Transverse colon (tissue), 3 donors: Measurements from ENCODE around the gene VPS13D.

Source experiments
- CTCF ChIP-seq, 5 experiments: fragments of 200-600 bp in 3 of 5; fragments of 450-650 bp in 2 of 5; sonication (generic) in 3 of 5; IDR thresholded peaks; 1 replicate in 2 of 5; 2 replicates in 3 of 5; pipeline ENCODE4 v1.5.1; 2016 to 2017; ENCODE audit warnings: antibody characterized with exemption in 5 of 5, inconsistent platforms in 3 of 5, mild to moderate bottlenecking in 2 of 5, moderate library complexity in 1 of 5
- EP300 ChIP-seq: sonication (generic); formaldehyde crosslinking; IDR thresholded peaks from one replicate; pipeline ENCODE4 v1.6.1; 2017; ENCODE audit warnings: antibody characterized with exemption, low read depth

DNA sequence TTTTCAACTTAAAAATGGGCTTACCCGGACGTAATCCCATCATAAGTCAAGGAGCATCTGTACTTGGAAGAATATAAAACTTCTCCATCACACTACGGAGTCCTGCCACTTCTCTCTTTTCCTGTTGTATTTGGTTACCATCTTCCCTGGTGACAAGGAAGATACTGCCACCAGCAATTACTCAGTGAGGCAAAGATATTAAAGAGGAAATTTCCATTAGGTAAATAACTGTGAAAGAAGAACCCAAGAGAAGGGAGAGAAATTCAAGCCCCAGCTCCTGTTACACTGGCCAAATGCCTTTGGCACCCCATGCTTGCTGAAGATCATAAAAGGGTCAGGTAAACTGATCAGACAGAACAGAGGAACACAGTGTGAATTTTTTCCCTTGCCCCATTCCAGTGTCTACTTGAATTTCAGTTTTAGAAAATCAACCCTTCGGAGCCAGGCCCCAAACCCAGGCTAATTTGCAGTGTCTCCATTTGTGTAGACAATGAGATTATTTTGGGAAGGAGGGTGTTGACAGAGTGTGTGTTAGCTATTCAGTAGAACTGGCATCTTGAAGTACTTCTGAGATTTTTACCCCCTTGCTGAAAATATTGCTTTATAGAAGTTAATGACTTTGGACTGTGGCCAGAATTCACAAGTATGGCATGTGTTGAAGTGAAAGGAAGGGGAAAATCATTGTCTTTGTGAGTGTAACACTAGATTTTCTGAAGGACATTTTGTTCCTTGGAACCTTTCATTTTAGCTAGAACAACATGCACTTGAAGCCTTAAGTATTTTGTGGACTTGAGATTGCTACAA lies 221.1 kb downstream of the VPS13D start:
- TF ChIP-seq CTCF (IDR thresholded peaks at IDR 0.05) (no peak), EP300 (no peak)
